Pancreas (tissue), 10 donors: ENCODE measurements around the gene GRIK3. TPM values are rescaled to one million over a fixed set of nuclear protein-coding genes. Genes with fewer than 3 reads are reported as not detected.
A peak's percentile ranks its signal among the peaks of the same experiment; 100 is the strongest.

Source experiments
- ATAC-seq, 4 donors: fragments of 200-7000 bp; cut with Tn5 transposase; one replicate each; pipeline versions ENCODE4 v1.8.0 to v1.9.1; 2020; ENCODE audit warnings: mild to moderate bottlenecking in 4 of 4, moderate library complexity in 4 of 4
- DNase-seq, 6 donors: peaks; one replicate each; pipeline ENCODE4 v3.0.0-alpha.2; 2020
- FAIRE-seq: peaks from 2 replicates; lab custom pipeline; 2012; peaks lifted over from hg19 to GRCh38; lab: Jason Lieb, UNC
- H3K27ac ChIP-seq, 4 donors: fragments of 200-600 bp; sonication (generic); 1 replicate in 3 of 4; 2 replicates in 1 of 4; pipeline versions ENCODE4 v1.5.0 to v1.8.0; 2020
- H3K27me3 ChIP-seq, 4 donors: fragments of 200-600 bp; one replicate each; pipeline ENCODE4 v1.8.0; 2021
- H3K36me3 ChIP-seq, 3 donors: fragments of 200-600 bp; sonication (generic) in 1 of 3; one replicate each; pipeline versions ENCODE4 v1.5.0 to v1.8.0; 2020 to 2021
- H3K4me1 ChIP-seq, 3 donors: fragments of 200-600 bp; one replicate each; pipeline ENCODE4 v1.8.0; 2021
- H3K4me3 ChIP-seq, 4 donors: fragments of 200-600 bp; sonication (generic) in 2 of 4; one replicate each; pipeline versions ENCODE4 v1.5.0 to v1.8.0; 2020 to 2021
- H3K9me3 ChIP-seq, 4 donors: fragments of 200-600 bp; one replicate each; pipeline ENCODE4 v1.8.0; 2021
- WGBS, 2 donors: extraction: QIAGEN DNeasy Blood & Tissue Kit; methylation state at CpG; one replicate each; pipeline ENCODE4 v1.1.7; 2013; 5-methylcytosine and 5-hydroxymethylcytosine counted together
- intact Hi-C, 3 donors: fragments of 100-400 bp; cut with DNase I; formaldehyde crosslinking; loops; one replicate each; pipeline versions ENCODE4 v1.11.1 to v1.14.2; 2022
- polyA plus RNA-seq, 2 donors: library from polyadenylated mRNA; stranded (reverse); fragments of 200-250 nt; gene quantifications; one replicate each; pipeline ENCODE4 v1.2.3, GENCODE V29; 2013
- total RNA-seq, 6 donors: library from RNA; stranded (reverse); fragmentation: NEBNext Ultra II Directional in 4 of 6; extraction: Animal tissue kit (Norgen Biotek cat#: 25700) in 4 of 6; gene quantifications; one replicate each; pipeline versions ENCODE4 v1.2.1 to v1.2.4, GENCODE V29; 2021 to 2023
- TF ChIP-seq, protein P1 (sequence below), 4 donors: fragments of 200-600 bp; sonication (generic) in 3 of 4; IDR thresholded peaks; one replicate each; pipeline versions ENCODE4 v1.5.0 to v1.8.0; 2021; ENCODE audit warnings: antibody characterized with exemption in 4 of 4
- donor health status: healthy with polysubstance abuse.
- donor health status: DM: no; HTN: no; CAD: no; lungs with moderate emphysema.
- donor health status: DM: no; HTN: no; CAD: no.
- donor health status: control.
- donor health status: control.
- donor health status: Bipolar disorder and iron deficiency.
- donor health status: DM: yes; HTN: yes; CAD: no.
- donor health status: DM: no; HTN: no; CAD: no.
- donor health status: DM: no; HTN: no; CAD: no.
- donor health status: DM: yes; HTN: yes; CAD: no.

Gene GRIK3
- total and polyA plus RNA-seq, 8 donors = 0.08 to 0.47 (median 0.23) TPM

DNA sequence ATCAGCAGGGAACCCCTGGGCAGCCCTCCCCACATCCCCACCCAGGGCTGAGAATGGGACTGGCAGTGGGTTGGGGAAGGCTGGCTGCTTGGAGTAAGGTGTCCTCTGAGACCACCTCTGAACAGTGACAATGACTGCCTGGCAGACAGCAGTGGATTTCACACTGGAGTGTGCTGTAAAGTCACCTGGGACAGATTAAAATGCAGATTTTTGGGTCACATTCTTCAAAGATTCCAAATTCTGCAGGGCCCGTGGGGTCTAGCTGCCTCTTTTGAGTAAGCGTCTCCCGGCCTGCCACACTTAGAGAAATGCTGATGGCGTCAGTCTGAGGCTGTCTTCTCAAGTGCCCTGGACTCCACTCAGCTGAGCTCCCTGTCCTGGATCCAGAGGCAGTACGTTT is 164.5 kb downstream of the GRIK3 start:
- Histone ChIP-seq H3K4me1 (no peaks in the 10 kb centered on the region), H3K27me3 (no peaks in the 10 kb centered on the region), H3K4me3 (no peak overlapping the region), H3K36me3 (no peaks in the 10 kb centered on the region), H3K9me3 (no peaks in the 10 kb centered on the region), H3K27ac (no peak overlapping the region)
- DNase-seq (peak in 1 of 6 donors; percentile 25), FAIRE-seq (no peak), ATAC-seq (no peak)
- intact Hi-C loops = no loop called here
- TF ChIP-seq, protein P1, sequence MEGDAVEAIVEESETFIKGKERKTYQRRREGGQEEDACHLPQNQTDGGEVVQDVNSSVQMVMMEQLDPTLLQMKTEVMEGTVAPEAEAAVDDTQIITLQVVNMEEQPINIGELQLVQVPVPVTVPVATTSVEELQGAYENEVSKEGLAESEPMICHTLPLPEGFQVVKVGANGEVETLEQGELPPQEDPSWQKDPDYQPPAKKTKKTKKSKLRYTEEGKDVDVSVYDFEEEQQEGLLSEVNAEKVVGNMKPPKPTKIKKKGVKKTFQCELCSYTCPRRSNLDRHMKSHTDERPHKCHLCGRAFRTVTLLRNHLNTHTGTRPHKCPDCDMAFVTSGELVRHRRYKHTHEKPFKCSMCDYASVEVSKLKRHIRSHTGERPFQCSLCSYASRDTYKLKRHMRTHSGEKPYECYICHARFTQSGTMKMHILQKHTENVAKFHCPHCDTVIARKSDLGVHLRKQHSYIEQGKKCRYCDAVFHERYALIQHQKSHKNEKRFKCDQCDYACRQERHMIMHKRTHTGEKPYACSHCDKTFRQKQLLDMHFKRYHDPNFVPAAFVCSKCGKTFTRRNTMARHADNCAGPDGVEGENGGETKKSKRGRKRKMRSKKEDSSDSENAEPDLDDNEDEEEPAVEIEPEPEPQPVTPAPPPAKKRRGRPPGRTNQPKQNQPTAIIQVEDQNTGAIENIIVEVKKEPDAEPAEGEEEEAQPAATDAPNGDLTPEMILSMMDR (IDR thresholded peaks at IDR 0.05) = no peak
- WGBS, 2 donors = 63 to 64% methylated on average over 5 of the region's 5 CpGs

DNA sequence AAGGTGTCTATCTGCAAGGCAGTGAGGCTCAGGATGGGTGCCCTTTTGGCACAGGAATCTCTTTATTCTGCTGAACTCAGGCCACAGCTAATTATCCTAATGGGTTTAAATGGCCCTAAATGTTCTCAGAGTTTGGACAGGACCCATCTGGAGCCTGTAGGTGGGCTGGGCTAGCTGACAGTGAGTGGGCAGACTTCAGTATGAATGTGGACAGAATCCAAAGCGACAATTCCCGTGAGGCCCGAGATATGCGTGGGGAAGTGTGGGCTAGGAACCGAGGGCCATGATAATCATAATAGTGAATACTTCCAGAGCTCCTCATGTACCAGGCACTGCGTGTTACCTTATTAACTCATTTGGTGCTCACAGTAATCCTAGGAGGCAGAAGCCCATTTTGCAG is 165.3 kb downstream of the GRIK3 start:
- DNase-seq = peak in 1 of 6 donors; percentile 29
- H3K4me1 ChIP-seq = no peaks in the 10 kb centered on the region
- H3K36me3 ChIP-seq = no peaks in the 10 kb centered on the region
- TF ChIP-seq, protein P1 (IDR thresholded peaks at IDR 0.05) = no peak
- intact Hi-C loops = no loop called here
- ATAC-seq = no peak
- no peaks in the 10 kb centered on the region for H3K27me3 ChIP-seq
- no peak for FAIRE-seq
- WGBS, 2 donors = 69 to 77% methylated on average over 6 of the region's 6 CpGs
- no peaks in the 10 kb centered on the region for H3K9me3 ChIP-seq
- H3K27ac ChIP-seq = no peak overlapping the region
- no peak overlapping the region for H3K4me3 ChIP-seq

DNA sequence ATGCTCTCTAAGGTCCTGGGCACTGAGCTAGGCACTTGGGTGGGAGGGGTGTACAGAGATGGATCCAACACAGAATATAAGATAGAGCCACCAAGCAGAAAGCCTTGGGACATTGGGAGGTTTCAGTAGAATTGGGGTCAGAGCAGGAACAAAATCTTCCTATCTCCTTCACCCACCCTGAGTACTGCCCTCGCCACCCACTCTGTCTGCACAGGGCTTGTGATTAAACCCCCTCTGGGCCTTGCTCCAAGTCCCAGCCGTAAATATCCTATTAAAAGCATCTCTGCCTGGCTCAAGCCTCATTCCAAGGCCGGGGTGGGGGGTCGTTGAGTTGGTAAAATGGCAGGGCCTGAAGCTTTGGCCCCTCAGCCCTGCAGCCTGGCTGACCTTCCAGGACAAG is 166.7 kb downstream of the GRIK3 start:
- DNase-seq = no peak
- no peaks in the 10 kb centered on the region for H3K36me3 ChIP-seq
- 61 to 71% methylated on average over 4 of the region's 4 CpGs for WGBS, 2 donors
- intact Hi-C loops = no loop called here
- no peaks in the 10 kb centered on the region for H3K27me3 ChIP-seq
- no peak overlapping the region for H3K27ac ChIP-seq
- no peaks in the 10 kb centered on the region for H3K4me1 ChIP-seq
- no peaks in the 10 kb centered on the region for H3K9me3 ChIP-seq
- TF ChIP-seq, protein P1 (IDR thresholded peaks at IDR 0.05) = no peak
- no peak for FAIRE-seq
- no peak overlapping the region for H3K4me3 ChIP-seq
- ATAC-seq = no peak

DNA sequence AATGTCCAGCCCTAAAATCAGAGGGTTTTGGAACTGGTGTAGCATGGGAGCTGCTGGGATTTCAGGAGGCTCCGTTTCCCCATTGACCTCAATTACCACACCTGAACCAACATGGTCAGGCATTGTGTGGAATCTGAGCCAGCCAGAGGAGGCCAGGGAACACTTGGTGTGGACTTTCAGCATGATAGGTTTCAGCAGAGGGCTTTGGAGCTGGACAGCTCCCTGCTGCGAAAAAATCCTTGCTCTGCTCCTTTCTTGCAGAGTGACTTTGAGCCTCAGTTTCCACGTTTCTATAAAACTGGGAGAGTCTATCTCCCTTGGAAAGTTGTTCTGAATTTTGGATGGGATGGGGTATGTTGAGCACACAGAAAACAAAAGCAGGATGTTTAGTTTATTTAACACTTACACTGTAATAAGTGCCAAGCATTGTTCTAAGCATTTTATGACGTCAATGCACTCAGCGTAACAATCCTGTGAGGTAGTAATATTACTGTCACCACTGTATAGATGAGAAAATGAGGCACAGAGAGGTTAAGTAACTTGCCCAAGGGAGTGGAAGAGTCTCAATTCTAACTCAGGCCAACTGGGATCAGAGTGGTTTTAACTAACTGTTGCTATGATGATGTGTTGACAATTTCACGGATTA is 168.0 kb downstream of the GRIK3 start:
- no peak for DNase-seq
- no peak overlapping the region for H3K27ac ChIP-seq
- 35 to 42% methylated on average over 6 of the region's 6 CpGs for WGBS, 2 donors
- TF ChIP-seq, protein P1 (IDR thresholded peaks at IDR 0.05) = no peak
- no peak overlapping the region for H3K4me3 ChIP-seq
- no peaks in the 10 kb centered on the region for H3K4me1 ChIP-seq
- no peaks in the 10 kb centered on the region for H3K27me3 ChIP-seq
- intact Hi-C loops = no loop called here
- ATAC-seq = no peak
- FAIRE-seq = no peak
- no peaks in the 10 kb centered on the region for H3K9me3 ChIP-seq
- H3K36me3 ChIP-seq = no peaks in the 10 kb centered on the region

DNA sequence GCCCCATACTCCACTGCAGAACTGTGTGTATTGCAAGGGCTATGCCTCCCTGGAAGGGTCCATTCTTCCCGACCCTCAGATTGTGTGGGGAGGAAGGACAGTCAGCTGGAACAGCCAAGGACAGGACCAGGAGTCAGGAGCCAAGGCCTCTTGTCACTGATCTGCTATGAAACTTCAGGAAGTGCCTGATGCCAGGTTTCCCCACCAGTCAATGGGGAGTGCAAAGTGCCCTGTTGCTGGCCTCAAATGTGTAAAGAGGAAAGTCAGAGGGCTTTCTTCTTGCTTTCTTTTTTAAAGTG is 168.8 kb downstream of the GRIK3 start:
- TF ChIP-seq, protein P1 (IDR thresholded peaks at IDR 0.05) = no peak
- no peak for DNase-seq
- H3K4me3 ChIP-seq = no peak overlapping the region

More for the DNA sequence above, 168.8 kb downstream of the GRIK3 start:
- no peaks in the 10 kb centered on the region for H3K9me3 ChIP-seq
- intact Hi-C loops = no loop called here
- no peaks in the 10 kb centered on the region for H3K4me1 ChIP-seq
- no peaks in the 10 kb centered on the region for H3K27me3 ChIP-seq
- H3K27ac ChIP-seq = no peak overlapping the region
- no peak for FAIRE-seq
- no peaks in the 10 kb centered on the region for H3K36me3 ChIP-seq
- ATAC-seq = no peak
- WGBS, 2 donors = 25 to 26% methylated on average over 1 of the region's 1 CpG
